ENCODE data around the gene AIG1.
A peak's percentile ranks its signal among the peaks of the same experiment; 100 is the strongest.

AIG1 gene

DNA sequence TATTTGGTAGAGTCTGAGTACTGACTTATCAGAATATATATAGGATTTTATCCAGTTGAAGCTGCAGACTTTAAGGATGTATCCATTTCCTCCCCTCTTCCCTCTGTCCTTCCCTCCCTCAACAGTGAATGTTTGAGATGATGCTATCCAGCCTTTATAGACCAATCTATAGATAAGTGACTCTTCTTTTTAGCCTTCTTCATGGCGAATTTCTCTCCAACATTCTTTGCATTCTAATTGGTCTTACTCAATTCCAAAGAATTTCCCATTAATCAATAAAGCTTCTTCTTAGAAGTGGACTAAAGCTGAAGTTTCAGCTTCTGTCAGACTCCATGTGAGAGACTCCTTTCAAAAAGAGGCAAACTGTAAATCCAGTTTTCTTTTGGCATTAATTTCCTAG is 99.3 kb downstream of the AIG1 start:
- no peak for DNase-seq
- H3K27me3 ChIP-seq (replicated peaks in 2 of 5; ENCODE audit: control insufficient read depth in 4 of 5, insufficient read depth in 5 of 5, low read length in 4 of 5), result no peaks in the 10 kb centered on the region
- H3K4me1 ChIP-seq (ENCODE audit: control extremely low read depth in 1 of 4, control insufficient read depth in 4 of 4, insufficient read depth in 4 of 4, low read length in 3 of 4), result peaks cover 8 to 21% (median 10%) of the 10 kb centered on the region in 4 experiments
- 88% methylated on average over 1 of the region's 1 CpG for whole genome bisulfite sequencing (ENCODE audit: insufficient coverage)
- no peaks in the 10 kb centered on the region for H3K36me3 ChIP-seq (ENCODE audit: control insufficient read depth in 4 of 4, insufficient read depth in 4 of 4, low read length in 3 of 4)
- H3K4me3 ChIP-seq (ENCODE audit: control insufficient read depth in 1 of 7, extremely low read depth in 1 of 7, insufficient read depth in 4 of 7, low read depth in 2 of 7, low read length in 6 of 7), result no peak overlapping the region
- CTCF ChIA-PET, result no interaction called here
- H3K9me3 ChIP-seq (ENCODE audit: control extremely low read depth in 1 of 5, control insufficient read depth in 4 of 5, insufficient read depth in 2 of 5, low read depth in 1 of 5, low read length in 4 of 5), result no peaks in the 10 kb centered on the region
- POLR2A ChIA-PET, result no interaction called here
- H3K27ac ChIP-seq (ENCODE audit: insufficient read depth in 1 of 2, low read depth in 1 of 2, low read length in 2 of 2, poor library complexity in 1 of 2, severe bottlenecking in 2 of 2), result no peak overlapping the region

DNA sequence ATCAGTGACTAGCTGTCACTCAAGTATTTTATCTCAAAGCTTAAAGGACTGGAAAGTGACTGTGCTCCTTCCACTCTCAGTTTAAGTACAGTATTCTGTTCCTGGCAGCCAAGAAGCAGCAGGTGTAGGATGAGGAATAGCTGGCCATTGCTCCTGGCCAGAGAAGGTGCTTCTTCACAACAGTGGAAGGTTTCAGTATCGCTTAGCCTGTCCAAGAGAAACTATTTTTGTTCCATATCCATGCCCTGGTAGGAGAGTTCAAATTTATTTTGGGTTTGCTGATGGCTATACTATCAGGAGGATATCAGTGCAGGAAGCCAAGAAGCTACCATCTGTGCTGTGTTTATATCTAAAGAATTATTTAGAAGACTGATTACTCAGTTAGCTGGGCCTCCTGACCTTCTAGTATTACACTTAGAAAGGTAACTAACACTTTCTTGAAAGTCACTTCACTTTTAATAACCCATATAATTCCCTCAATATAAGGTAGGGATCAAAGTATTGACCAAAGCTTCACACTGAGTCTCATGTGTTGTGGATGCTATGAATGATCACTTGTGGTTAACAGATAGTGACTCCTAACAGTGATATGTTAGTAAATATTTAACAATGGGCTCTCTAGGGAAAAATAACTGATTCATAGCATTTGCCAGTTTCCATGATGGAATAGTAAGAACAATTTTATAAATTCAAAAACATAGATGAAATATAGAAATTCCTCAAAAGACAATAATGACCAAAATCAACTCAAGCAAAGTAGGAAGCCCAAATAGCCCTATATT is 99.9 kb downstream of the AIG1 start:
- peaks cover 8 to 26% (median 10%) of the 10 kb centered on the region in 4 experiments for H3K4me1 ChIP-seq (ENCODE audit: control extremely low read depth in 1 of 4, control insufficient read depth in 4 of 4, insufficient read depth in 4 of 4, low read length in 3 of 4)

DNA sequence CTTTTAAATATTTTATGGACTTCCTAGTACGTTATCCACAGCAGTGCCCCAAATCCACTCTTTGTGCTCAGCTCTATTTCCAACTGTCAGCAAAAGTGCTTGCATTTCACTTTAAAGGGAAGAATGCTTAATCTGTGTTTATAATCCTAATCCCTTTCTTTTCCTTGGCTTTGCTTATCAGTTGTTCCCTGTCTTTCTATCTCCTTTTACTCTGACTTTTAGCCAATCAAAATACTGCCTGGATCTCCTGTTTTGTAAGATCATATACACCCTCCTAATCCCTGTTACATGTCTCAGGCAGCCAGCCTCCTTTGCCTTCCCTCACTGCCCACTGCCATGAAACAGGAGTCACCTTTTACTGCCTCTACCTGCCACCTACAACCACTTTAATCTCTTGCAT is 102.9 kb downstream of the AIG1 start:
- Histone ChIP-seq H3K9me3 (ENCODE audit: control extremely low read depth in 1 of 5, control insufficient read depth in 4 of 5, insufficient read depth in 2 of 5, low read depth in 1 of 5, low read length in 4 of 5) (no peaks in the 10 kb centered on the region), H3K4me1 (ENCODE audit: control extremely low read depth in 1 of 4, control insufficient read depth in 4 of 4, insufficient read depth in 4 of 4, low read length in 3 of 4) (peaks cover 8 to 26% (median 10%) of the 10 kb centered on the region in 4 experiments), H3K36me3 (ENCODE audit: control insufficient read depth in 4 of 4, insufficient read depth in 4 of 4, low read length in 3 of 4) (peaks cover 0 to 2% (median 0%) of the 10 kb centered on the region in 4 experiments), H3K4me3 (ENCODE audit: control insufficient read depth in 1 of 7, extremely low read depth in 1 of 7, insufficient read depth in 4 of 7, low read depth in 2 of 7, low read length in 6 of 7) (no peak overlapping the region), H3K27ac (ENCODE audit: insufficient read depth in 1 of 2, low read depth in 1 of 2, low read length in 2 of 2, poor library complexity in 1 of 2, severe bottlenecking in 2 of 2) (no peak overlapping the region), H3K27me3 (replicated peaks in 2 of 5; ENCODE audit: control insufficient read depth in 4 of 5, insufficient read depth in 5 of 5, low read length in 4 of 5) (no peaks in the 10 kb centered on the region)
- ChIA-PET CTCF (no interaction called here), POLR2A (no interaction called here)
- no CpG with 5 or more reads among the region's 1 CpG for WGBS (ENCODE audit: insufficient coverage)
- peak in 1 of 3 donors; percentile 4 for DNase-seq

More for the DNA sequence above, 99.9 kb downstream of the AIG1 start:
- CTCF ChIA-PET, result no interaction called here
- POLR2A ChIA-PET, result no interaction called here
- no peaks in the 10 kb centered on the region for H3K36me3 ChIP-seq (ENCODE audit: control insufficient read depth in 4 of 4, insufficient read depth in 4 of 4, low read length in 3 of 4)
- 100% methylated on average over 1 of the region's 1 CpG for WGBS (ENCODE audit: insufficient coverage)
- H3K27me3 ChIP-seq (replicated peaks in 2 of 5; ENCODE audit: control insufficient read depth in 4 of 5, insufficient read depth in 5 of 5, low read length in 4 of 5), result no peaks in the 10 kb centered on the region
- H3K9me3 ChIP-seq (ENCODE audit: control extremely low read depth in 1 of 5, control insufficient read depth in 4 of 5, insufficient read depth in 2 of 5, low read depth in 1 of 5, low read length in 4 of 5), result no peaks in the 10 kb centered on the region
- no peak for DNase-seq
- H3K27ac ChIP-seq (ENCODE audit: insufficient read depth in 1 of 2, low read depth in 1 of 2, low read length in 2 of 2, poor library complexity in 1 of 2, severe bottlenecking in 2 of 2), result no peak overlapping the region
- no peak overlapping the region for H3K4me3 ChIP-seq (ENCODE audit: control insufficient read depth in 1 of 7, extremely low read depth in 1 of 7, insufficient read depth in 4 of 7, low read depth in 2 of 7, low read length in 6 of 7)

DNA sequence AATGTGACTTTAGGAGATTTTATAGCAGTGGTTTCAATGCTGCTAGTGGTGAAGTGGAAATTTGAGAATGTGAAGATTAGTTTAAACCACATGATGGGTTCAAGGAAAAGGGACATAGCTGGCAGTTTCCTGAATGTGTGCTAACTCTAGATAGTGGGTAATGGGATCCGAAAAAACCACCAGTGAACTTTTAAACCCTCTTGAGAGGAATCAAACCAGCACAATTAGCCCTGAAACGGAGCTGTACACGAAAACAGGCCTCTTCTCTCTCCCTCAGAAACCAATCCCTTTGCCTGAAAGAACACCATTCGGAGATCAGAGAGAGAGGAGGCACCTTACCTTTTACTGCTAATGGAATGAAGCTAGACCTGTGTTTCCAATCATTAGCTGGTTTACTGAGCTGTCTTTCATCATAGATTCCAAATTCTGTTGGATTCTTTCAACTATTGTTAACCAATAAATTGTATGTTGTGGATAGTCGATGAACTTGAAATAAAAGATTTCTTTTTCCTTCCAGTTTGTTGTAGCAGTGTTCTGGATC is 103.9 kb downstream of the AIG1 start:
- 0% methylated on average over 3 of the region's 5 CpGs for WGBS (ENCODE audit: insufficient coverage)
- ChIA-PET CTCF (no interaction called here), POLR2A (no interaction called here)
- peaks cover 0 to 2% (median 0%) of the 10 kb centered on the region in 4 experiments for H3K36me3 ChIP-seq (ENCODE audit: control insufficient read depth in 4 of 4, insufficient read depth in 4 of 4, low read length in 3 of 4)
- peaks cover 8 to 26% (median 10%) of the 10 kb centered on the region in 4 experiments for H3K4me1 ChIP-seq (ENCODE audit: control extremely low read depth in 1 of 4, control insufficient read depth in 4 of 4, insufficient read depth in 4 of 4, low read length in 3 of 4)
- H3K9me3 ChIP-seq (ENCODE audit: control extremely low read depth in 1 of 5, control insufficient read depth in 4 of 5, insufficient read depth in 2 of 5, low read depth in 1 of 5, low read length in 4 of 5), result no peaks in the 10 kb centered on the region
- peak overlapping the region in 1 of 2 experiments; percentile 67 for H3K27ac ChIP-seq (ENCODE audit: insufficient read depth in 1 of 2, low read depth in 1 of 2, low read length in 2 of 2, poor library complexity in 1 of 2, severe bottlenecking in 2 of 2)
- peak overlapping the region in 2 of 7 experiments; percentile 8 to 21 for H3K4me3 ChIP-seq (ENCODE audit: control insufficient read depth in 1 of 7, extremely low read depth in 1 of 7, insufficient read depth in 4 of 7, low read depth in 2 of 7, low read length in 6 of 7)
- H3K27me3 ChIP-seq (replicated peaks in 2 of 5; ENCODE audit: control insufficient read depth in 4 of 5, insufficient read depth in 5 of 5, low read length in 4 of 5), result no peaks in the 10 kb centered on the region
- peak; percentile 43 to 90 (median 78) for DNase-seq

DNA sequence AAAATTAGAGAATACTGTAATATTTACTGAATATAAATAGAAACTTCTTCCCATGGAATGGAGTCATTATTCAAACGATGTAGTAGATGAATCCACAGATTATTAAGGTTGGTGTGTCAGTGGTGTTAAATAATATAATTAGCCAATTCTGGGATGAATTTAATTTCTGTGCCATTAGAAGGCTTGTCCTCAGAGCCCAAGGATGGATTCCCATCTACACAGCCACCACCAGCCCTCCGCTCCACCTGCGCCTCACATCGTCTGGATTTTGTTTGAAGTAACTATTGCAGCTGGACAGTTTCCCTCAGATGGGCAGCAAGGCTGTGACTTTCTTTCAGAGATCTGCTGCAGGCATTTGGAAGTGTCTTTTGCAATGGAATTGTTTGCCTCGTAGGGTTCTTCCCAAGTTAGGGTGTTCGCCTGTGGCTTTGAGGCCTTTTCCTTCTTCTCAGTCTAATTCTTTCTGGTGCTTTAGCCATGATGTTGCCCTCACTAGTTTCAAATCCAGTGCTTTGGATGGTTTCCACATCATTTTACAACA is 104.7 kb downstream of the AIG1 start:
- Histone ChIP-seq H3K27me3 (replicated peaks in 2 of 5; ENCODE audit: control insufficient read depth in 4 of 5, insufficient read depth in 5 of 5, low read length in 4 of 5) (no peaks in the 10 kb centered on the region), H3K36me3 (ENCODE audit: control insufficient read depth in 4 of 4, insufficient read depth in 4 of 4, low read length in 3 of 4) (peaks cover 0 to 2% (median 0%) of the 10 kb centered on the region in 4 experiments), H3K27ac (ENCODE audit: insufficient read depth in 1 of 2, low read depth in 1 of 2, low read length in 2 of 2, poor library complexity in 1 of 2, severe bottlenecking in 2 of 2) (peak overlapping the region in 1 of 2 experiments; percentile 67), H3K9me3 (ENCODE audit: control extremely low read depth in 1 of 5, control insufficient read depth in 4 of 5, insufficient read depth in 2 of 5, low read depth in 1 of 5, low read length in 4 of 5) (no peaks in the 10 kb centered on the region), H3K4me3 (ENCODE audit: control insufficient read depth in 1 of 7, extremely low read depth in 1 of 7, insufficient read depth in 4 of 7, low read depth in 2 of 7, low read length in 6 of 7) (no peak overlapping the region), H3K4me1 (ENCODE audit: control extremely low read depth in 1 of 4, control insufficient read depth in 4 of 4, insufficient read depth in 4 of 4, low read length in 3 of 4) (peaks cover 8 to 26% (median 10%) of the 10 kb centered on the region in 4 experiments)
- ChIA-PET POLR2A (no interaction called here), CTCF (no interaction called here)
- DNase-seq, result no peak
- WGBS (ENCODE audit: insufficient coverage), result 95% methylated on average over 2 of the region's 6 CpGs

DNA sequence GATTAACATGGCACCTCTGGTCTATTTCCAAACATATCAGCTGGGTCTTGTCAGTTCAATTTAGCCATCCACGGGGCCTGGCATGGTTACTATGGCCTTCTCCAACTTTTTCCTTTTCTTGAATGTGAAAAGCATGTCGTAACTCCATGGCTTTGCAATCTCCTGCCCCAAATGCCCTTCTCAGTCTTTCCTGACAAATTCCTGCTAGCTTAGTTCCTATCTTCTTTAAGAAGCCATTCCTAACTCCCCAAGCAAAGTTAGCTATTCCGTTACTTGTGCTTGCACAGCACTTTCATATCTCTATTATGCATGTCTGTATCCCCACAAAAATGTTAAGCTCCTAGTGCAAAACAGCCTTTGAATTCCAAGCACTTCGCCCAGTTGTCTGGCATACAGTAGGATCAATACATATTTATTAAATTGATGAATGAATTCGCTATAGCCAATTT is 105.6 kb downstream of the AIG1 start:
- Histone ChIP-seq H3K4me1 (ENCODE audit: control extremely low read depth in 1 of 4, control insufficient read depth in 4 of 4, insufficient read depth in 4 of 4, low read length in 3 of 4) (peaks cover 8 to 26% (median 10%) of the 10 kb centered on the region in 4 experiments), H3K4me3 (ENCODE audit: control insufficient read depth in 1 of 7, extremely low read depth in 1 of 7, insufficient read depth in 4 of 7, low read depth in 2 of 7, low read length in 6 of 7) (no peak overlapping the region), H3K27ac (ENCODE audit: insufficient read depth in 1 of 2, low read depth in 1 of 2, low read length in 2 of 2, poor library complexity in 1 of 2, severe bottlenecking in 2 of 2) (peak overlapping the region in 1 of 2 experiments; percentile 67), H3K27me3 (replicated peaks in 2 of 5; ENCODE audit: control insufficient read depth in 4 of 5, insufficient read depth in 5 of 5, low read length in 4 of 5) (no peaks in the 10 kb centered on the region), H3K36me3 (ENCODE audit: control insufficient read depth in 4 of 4, insufficient read depth in 4 of 4, low read length in 3 of 4) (peaks cover 0 to 2% (median 0%) of the 10 kb centered on the region in 4 experiments), H3K9me3 (ENCODE audit: control extremely low read depth in 1 of 5, control insufficient read depth in 4 of 5, insufficient read depth in 2 of 5, low read depth in 1 of 5, low read length in 4 of 5) (no peaks in the 10 kb centered on the region)
- 100% methylated on average over 2 of the region's 5 CpGs for WGBS (ENCODE audit: insufficient coverage)
- CTCF ChIA-PET, result no interaction called here
- POLR2A ChIA-PET, result no interaction called here
- no peak for DNase-seq

DNA sequence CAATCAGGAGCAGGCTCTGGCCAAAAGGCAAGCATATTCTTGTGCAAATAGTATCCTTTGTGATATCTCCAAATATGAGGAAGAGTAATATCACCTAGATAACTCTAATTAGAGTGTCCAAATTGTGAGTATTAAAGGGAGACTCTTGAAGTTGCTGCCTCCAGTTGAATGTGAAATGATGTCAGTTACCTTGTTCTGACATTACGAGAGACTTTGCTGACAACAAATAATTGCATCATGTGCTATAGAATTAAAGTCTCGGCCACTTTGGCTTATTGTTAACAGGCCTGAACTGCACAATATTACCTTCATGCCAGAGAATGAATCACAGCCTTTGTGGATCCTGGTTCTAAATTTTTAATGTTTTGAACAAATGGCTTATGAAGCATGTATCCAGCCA is 106.5 kb downstream of the AIG1 start:
- DNase-seq, result no peak
- no peaks in the 10 kb centered on the region for H3K27me3 ChIP-seq (replicated peaks in 2 of 5; ENCODE audit: control insufficient read depth in 4 of 5, insufficient read depth in 5 of 5, low read length in 4 of 5)
- H3K27ac ChIP-seq (ENCODE audit: insufficient read depth in 1 of 2, low read depth in 1 of 2, low read length in 2 of 2, poor library complexity in 1 of 2, severe bottlenecking in 2 of 2), result peak overlapping the region in 1 of 2 experiments; percentile 67
- H3K36me3 ChIP-seq (ENCODE audit: control insufficient read depth in 4 of 4, insufficient read depth in 4 of 4, low read length in 3 of 4), result peaks cover 0 to 2% (median 0%) of the 10 kb centered on the region in 4 experiments
- 100% methylated on average over 2 of the region's 2 CpGs for WGBS (ENCODE audit: insufficient coverage)
- H3K4me1 ChIP-seq (ENCODE audit: control extremely low read depth in 1 of 4, control insufficient read depth in 4 of 4, insufficient read depth in 4 of 4, low read length in 3 of 4), result peaks cover 8 to 26% (median 10%) of the 10 kb centered on the region in 4 experiments
- ChIA-PET POLR2A (no interaction called here), CTCF (no interaction called here)
- no peak overlapping the region for H3K4me3 ChIP-seq (ENCODE audit: control insufficient read depth in 1 of 7, extremely low read depth in 1 of 7, insufficient read depth in 4 of 7, low read depth in 2 of 7, low read length in 6 of 7)
- peaks cover 0 to 4% (median 0%) of the 10 kb centered on the region in 5 experiments for H3K9me3 ChIP-seq (ENCODE audit: control extremely low read depth in 1 of 5, control insufficient read depth in 4 of 5, insufficient read depth in 2 of 5, low read depth in 1 of 5, low read length in 4 of 5)

All from common myeloid progenitor, CD34-positive (primary cell).